Activated naive CD8-positive, alpha-beta T cell (primary cell): ENCODE results near the gene HFM1.
"Not testable (repeated sequence)": the region's sequence is repeated elsewhere in the genome, so short reads cannot be mapped to it uniquely, and the experiment has no call there.

Experiments used
- H3K27ac Mint-ChIP-seq: one replicate; pipeline ENCODE4 v1.8.0; 2021; ENCODE audit warnings: mixed read lengths
- H3K27me3 Mint-ChIP-seq: one replicate; pipeline ENCODE4 v1.8.0; 2021; ENCODE audit warnings: mixed read lengths
- H3K36me3 Mint-ChIP-seq: one replicate; pipeline ENCODE4 v1.8.0; 2021; ENCODE audit warnings: mixed read lengths
- H3K4me1 Mint-ChIP-seq: one replicate; pipeline ENCODE4 v1.8.0; 2021; ENCODE audit warnings: low read depth, mixed read lengths
- H3K4me3 Mint-ChIP-seq: one replicate; pipeline ENCODE4 v1.8.0; 2021; ENCODE audit warnings: mild to moderate bottlenecking, mixed read lengths
- H3K9me3 Mint-ChIP-seq: one replicate; pipeline ENCODE4 v1.8.0; 2021; ENCODE audit warnings: low read depth, mixed read lengths

HFM1 gene

GRCh38 chr1:91314643-91315042 lies 90.0 kb downstream of the HFM1 start:
- Mint-ChIP-seq H3K27ac (no peak overlapping the region), H3K9me3 (no peaks in the 10 kb centered on the region), H3K4me1 (no peaks in the 10 kb centered on the region), H3K4me3 (no peak overlapping the region), H3K27me3 (peaks cover 14% of the 10 kb centered on the region), H3K36me3 (peaks cover 3% of the 10 kb centered on the region)

- Mint-ChIP-seq H3K9me3 (peaks cover 11% of the 10 kb centered on the region), H3K36me3 (peaks cover 3% of the 10 kb centered on the region), H3K4me1 (no peaks in the 10 kb centered on the region)
These were observed 93.0 kb downstream of the HFM1 start for GRCh38 chr1:91311672-91312071.

GRCh38 chr1:91308544-91308943 lies 96.1 kb downstream of the HFM1 start:
- no peak overlapping the region for H3K27ac Mint-ChIP-seq

More at GRCh38 chr1:91311672-91312071, 93.0 kb downstream of the HFM1 start:
- Mint-ChIP-seq H3K27ac (no peak overlapping the region), H3K4me3 (no peak overlapping the region), H3K27me3 (peaks cover 11% of the 10 kb centered on the region)

GRCh38 chr1:91307784-91308409 lies 96.7 kb downstream of the HFM1 start:
- H3K27me3 Mint-ChIP-seq = peaks cover 11% of the 10 kb centered on the region
- H3K27ac Mint-ChIP-seq = no peak overlapping the region
- H3K36me3 Mint-ChIP-seq = peaks cover 3% of the 10 kb centered on the region
- H3K4me3 Mint-ChIP-seq = no peak overlapping the region
- H3K9me3 Mint-ChIP-seq = peaks cover 18% of the 10 kb centered on the region
- no peaks in the 10 kb centered on the region for H3K4me1 Mint-ChIP-seq

More at GRCh38 chr1:91308544-91308943, 96.1 kb downstream of the HFM1 start:
- Mint-ChIP-seq H3K4me1 (no peaks in the 10 kb centered on the region), H3K36me3 (peaks cover 3% of the 10 kb centered on the region), H3K4me3 (no peak overlapping the region), H3K9me3 (peaks cover 12% of the 10 kb centered on the region), H3K27me3 (peaks cover 11% of the 10 kb centered on the region)

GRCh38 chr1:91303165-91303564 lies 101.5 kb downstream of the HFM1 start:
- Mint-ChIP-seq H3K4me3 (no peak overlapping the region), H3K9me3 (peaks cover 19% of the 10 kb centered on the region), H3K27me3 (peaks cover 3% of the 10 kb centered on the region), H3K36me3 (no peaks in the 10 kb centered on the region), H3K4me1 (no peaks in the 10 kb centered on the region), H3K27ac (no peak overlapping the region)

GRCh38 chr1:91288843-91289553 lies 115.6 kb downstream of the HFM1 start:
- H3K4me3 Mint-ChIP-seq, H3K36me3 Mint-ChIP-seq, H3K27ac Mint-ChIP-seq: not testable (repeated sequence)

GRCh38 chr1:91286962-91287317 lies 117.7 kb downstream of the HFM1 start:
- not testable (repeated sequence) for H3K27ac Mint-ChIP-seq, H3K27me3 Mint-ChIP-seq, H3K4me1 Mint-ChIP-seq, H3K36me3 Mint-ChIP-seq, H3K9me3 Mint-ChIP-seq, H3K4me3 Mint-ChIP-seq

More at GRCh38 chr1:91288843-91289553, 115.6 kb downstream of the HFM1 start:
- H3K27me3 Mint-ChIP-seq, H3K4me1 Mint-ChIP-seq, H3K9me3 Mint-ChIP-seq: not testable (repeated sequence)

- not testable (repeated sequence) for H3K9me3 Mint-ChIP-seq, H3K4me1 Mint-ChIP-seq, H3K36me3 Mint-ChIP-seq, H3K4me3 Mint-ChIP-seq, H3K27me3 Mint-ChIP-seq, H3K27ac Mint-ChIP-seq
These were observed 118.2 kb downstream of the HFM1 start for GRCh38 chr1:91286259-91286961.

- Mint-ChIP-seq H3K27me3 (peaks cover 3% of the 10 kb centered on the region), H3K27ac (no peak overlapping the region), H3K4me1 (no peaks in the 10 kb centered on the region), H3K36me3 (no peaks in the 10 kb centered on the region), H3K9me3 (no peaks in the 10 kb centered on the region), H3K4me3 (no peak overlapping the region)
These were observed 121.3 kb downstream of the HFM1 start for GRCh38 chr1:91283421-91283726.

- no peaks in the 10 kb centered on the region for H3K4me1 Mint-ChIP-seq
- no peak overlapping the region for H3K4me3 Mint-ChIP-seq
- H3K9me3 Mint-ChIP-seq = no peaks in the 10 kb centered on the region
- H3K27me3 Mint-ChIP-seq = peaks cover 5% of the 10 kb centered on the region
- H3K36me3 Mint-ChIP-seq = no peaks in the 10 kb centered on the region
- no peak overlapping the region for H3K27ac Mint-ChIP-seq
These were observed 121.8 kb downstream of the HFM1 start for GRCh38 chr1:91282695-91283420.

GRCh38 chr1:91281782-91282181 lies 122.9 kb downstream of the HFM1 start:
- H3K36me3 Mint-ChIP-seq = no peaks in the 10 kb centered on the region
- H3K27me3 Mint-ChIP-seq = peaks cover 4% of the 10 kb centered on the region

GRCh38 chr1:91278754-91279153 lies 125.9 kb downstream of the HFM1 start:
- H3K36me3 Mint-ChIP-seq = no peaks in the 10 kb centered on the region
- no peak overlapping the region for H3K27ac Mint-ChIP-seq
- H3K27me3 Mint-ChIP-seq = peaks cover 4% of the 10 kb centered on the region
- H3K9me3 Mint-ChIP-seq = no peaks in the 10 kb centered on the region
- no peak overlapping the region for H3K4me3 Mint-ChIP-seq
- no peaks in the 10 kb centered on the region for H3K4me1 Mint-ChIP-seq

More at GRCh38 chr1:91281782-91282181, 122.9 kb downstream of the HFM1 start:
- Mint-ChIP-seq H3K9me3 (no peaks in the 10 kb centered on the region), H3K4me1 (no peaks in the 10 kb centered on the region), H3K4me3 (no peak overlapping the region), H3K27ac (no peak overlapping the region)

- no peak overlapping the region for H3K27ac Mint-ChIP-seq
- H3K27me3 Mint-ChIP-seq = peaks cover 4% of the 10 kb centered on the region
- no peaks in the 10 kb centered on the region for H3K9me3 Mint-ChIP-seq
- H3K4me1 Mint-ChIP-seq = no peaks in the 10 kb centered on the region
- no peak overlapping the region for H3K4me3 Mint-ChIP-seq
- no peaks in the 10 kb centered on the region for H3K36me3 Mint-ChIP-seq
These were observed 130.8 kb downstream of the HFM1 start for GRCh38 chr1:91273875-91274274.

GRCh38 chr1:91261655-91262054 lies 143.0 kb downstream of the HFM1 start:
- Mint-ChIP-seq H3K4me3 (no peak overlapping the region), H3K4me1 (no peaks in the 10 kb centered on the region), H3K9me3 (no peaks in the 10 kb centered on the region), H3K36me3 (no peaks in the 10 kb centered on the region), H3K27me3 (peaks cover 4% of the 10 kb centered on the region), H3K27ac (no peak overlapping the region)

GRCh38 chr1:91245435-91245834 lies 159.2 kb downstream of the HFM1 start:
- H3K36me3 Mint-ChIP-seq = no peaks in the 10 kb centered on the region
- no peaks in the 10 kb centered on the region for H3K9me3 Mint-ChIP-seq
- H3K4me1 Mint-ChIP-seq = no peaks in the 10 kb centered on the region
- H3K4me3 Mint-ChIP-seq = no peak overlapping the region
- no peak overlapping the region for H3K27ac Mint-ChIP-seq
- peaks cover 2% of the 10 kb centered on the region for H3K27me3 Mint-ChIP-seq
